Fibroblast of the conjunctiva (primary cell): ENCODE results near the gene IFI27L1.

ENCODE experiments used
- DNase-seq: peaks from one replicate; pipeline ENCODE4 v3.0.0-alpha.2; 2010; ENCODE audit warnings: low read depth

The IFI27L1 gene

DNA sequence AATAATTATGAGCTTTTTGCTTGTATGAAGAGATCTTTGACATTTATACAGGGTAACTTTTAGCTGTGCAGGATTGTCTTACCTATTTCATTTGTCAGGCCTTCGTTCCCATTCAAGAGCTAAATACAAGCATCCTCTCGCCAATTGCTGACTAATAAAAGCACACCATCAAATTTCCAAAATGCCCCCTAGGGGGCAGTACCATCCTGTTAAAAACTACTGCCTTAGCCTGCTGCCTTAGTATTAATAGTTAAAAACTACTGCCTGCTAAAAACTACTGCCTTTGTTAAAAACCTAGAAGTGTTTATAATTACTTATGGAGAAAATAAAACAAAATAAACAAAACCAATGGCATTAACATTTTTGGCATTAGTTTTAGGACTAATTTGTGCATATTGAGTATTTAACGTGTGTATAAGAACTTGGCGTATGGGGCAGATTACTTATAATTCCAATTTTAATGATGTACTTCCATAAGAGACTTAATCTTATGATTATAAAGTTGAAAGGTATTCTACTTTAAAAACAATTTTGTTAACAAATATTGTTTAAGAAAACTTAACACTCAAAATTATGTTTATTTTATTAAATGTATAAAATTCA lies 51.3 kb downstream of the IFI27L1 start:
- DNase-seq = peak; percentile 59

DNA sequence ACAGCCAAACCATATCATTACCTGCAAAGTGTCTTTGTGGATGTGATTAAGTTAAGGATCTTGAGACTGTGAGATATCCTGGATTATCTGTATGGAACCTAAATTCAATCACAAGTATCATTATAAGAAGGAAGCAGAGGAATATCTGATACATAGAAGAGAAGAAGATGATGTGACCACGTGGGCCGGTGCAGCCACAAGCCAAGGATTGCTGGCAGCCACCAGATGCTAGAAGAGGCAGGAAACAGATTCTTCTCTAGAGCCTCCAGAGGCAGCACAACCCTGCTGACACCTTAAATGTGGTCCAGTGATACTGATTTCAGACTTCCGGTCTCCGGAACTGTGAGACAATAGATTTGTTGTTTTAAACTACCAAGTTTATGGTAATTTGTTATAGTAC lies 54.4 kb downstream of the IFI27L1 start:
- DNase-seq = no peak

GRCh38 chr14:94136575-94137331 lies 55.6 kb downstream of the IFI27L1 start:
- DNase-seq = peak; percentile 67

- DNase-seq = no peak
Observed at GRCh38 chr14:94138251-94138650, 57.1 kb downstream of the IFI27L1 start.

GRCh38 chr14:94139006-94139405 lies 57.9 kb downstream of the IFI27L1 start:
- DNase-seq = no peak

DNA sequence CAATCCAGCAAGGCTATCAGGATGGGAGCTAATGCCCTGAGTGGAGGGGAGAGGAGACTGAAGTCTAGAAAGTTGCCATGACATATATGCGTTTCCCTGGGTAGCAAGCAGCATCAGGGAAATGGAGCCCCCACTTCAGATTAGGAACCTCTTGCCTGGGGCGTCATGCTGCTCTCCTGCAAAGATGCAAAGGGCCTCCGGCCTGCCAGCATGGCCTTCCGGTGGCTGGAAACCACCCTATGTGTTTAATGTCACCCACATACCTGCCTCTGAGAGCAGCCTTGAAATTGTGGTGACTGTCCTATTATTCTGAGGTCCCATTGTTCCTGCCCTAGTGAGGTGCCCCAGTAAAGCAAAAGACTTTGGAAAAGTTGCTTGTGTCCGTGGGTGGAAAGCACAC lies 58.3 kb downstream of the IFI27L1 start:
- DNase-seq = no peak

DNA sequence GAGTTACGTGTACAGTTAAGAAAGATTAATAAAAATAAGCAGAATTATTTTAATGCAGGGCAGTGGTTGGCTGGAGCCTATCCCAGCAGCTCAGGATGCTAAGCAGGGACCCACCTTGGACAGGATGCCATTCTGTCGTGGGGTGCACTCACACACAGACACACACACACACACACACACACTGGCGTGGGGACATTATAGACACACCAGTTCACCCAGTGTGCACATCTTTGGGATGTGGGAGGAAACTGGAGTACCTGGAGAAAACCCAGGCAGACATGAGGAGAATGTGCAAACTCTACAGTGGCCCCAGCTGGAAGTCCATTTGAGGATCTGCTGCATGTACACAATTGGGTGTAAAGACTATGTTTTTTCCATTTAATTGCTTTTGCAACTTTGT lies 61.1 kb downstream of the IFI27L1 start:
- no peak for DNase-seq

DNA sequence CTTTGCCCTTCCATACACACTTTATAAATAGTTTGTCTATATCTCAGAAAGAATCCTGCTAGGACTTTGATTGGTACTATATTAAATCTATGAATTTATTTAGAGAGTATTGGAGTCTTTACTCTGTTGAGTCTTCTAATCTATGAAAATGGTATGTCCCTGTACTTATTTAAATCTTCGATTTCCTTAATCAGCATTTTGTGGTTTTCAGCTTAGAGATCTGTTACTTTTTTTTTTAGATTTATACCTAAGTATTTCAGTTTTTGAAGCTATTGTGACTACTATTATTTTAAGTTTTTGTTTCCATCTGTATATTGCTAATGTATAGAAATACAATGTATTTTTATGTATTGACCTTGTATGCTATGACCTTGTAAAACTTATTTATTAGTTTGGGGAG lies 61.7 kb downstream of the IFI27L1 start:
- no peak for DNase-seq

- no peak for DNase-seq
Observed at GRCh38 chr14:94143239-94143638, 62.1 kb downstream of the IFI27L1 start.

GRCh38 chr14:94143711-94144110 lies 62.6 kb downstream of the IFI27L1 start:
- no peak for DNase-seq

- peak; percentile 4 for DNase-seq
Observed at GRCh38 chr14:94144765-94145164, 63.7 kb downstream of the IFI27L1 start.

DNA sequence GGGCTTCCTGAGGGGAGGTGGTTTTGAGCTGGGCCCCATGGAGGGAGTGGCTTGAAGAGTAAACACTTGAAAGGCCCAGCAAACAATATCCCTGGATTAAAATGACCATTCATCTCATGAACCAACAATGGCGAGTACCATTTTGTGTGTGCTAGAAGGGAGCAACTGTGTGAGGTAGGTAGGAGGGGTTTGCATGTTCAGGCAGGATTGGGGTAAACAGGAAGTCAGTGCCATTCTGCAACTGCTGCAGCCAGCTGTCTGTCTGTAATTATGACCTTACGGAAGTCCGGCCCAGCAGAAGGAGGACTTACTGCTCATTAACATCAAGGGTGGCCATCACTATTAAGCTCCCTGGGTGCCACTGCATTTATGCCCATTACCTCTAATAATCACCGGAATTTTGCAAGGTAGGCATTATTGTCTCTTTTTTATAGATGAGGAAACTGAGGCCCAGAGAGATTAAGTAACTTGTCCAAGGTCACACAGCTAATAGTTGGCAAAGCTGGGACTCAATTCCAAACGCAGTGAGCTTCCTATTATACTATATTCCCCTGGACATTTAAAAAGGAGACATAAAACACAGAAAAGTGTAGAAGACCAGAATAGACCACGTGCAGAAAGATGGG lies 64.9 kb downstream of the IFI27L1 start:
- DNase-seq = no peak
